ENCODE results near the gene NLRP13.
"Not testable (repeated sequence)": the region's sequence is repeated elsewhere in the genome, so short reads cannot be mapped to it uniquely, and the experiment has no call there.

Gene NLRP13, protein sequence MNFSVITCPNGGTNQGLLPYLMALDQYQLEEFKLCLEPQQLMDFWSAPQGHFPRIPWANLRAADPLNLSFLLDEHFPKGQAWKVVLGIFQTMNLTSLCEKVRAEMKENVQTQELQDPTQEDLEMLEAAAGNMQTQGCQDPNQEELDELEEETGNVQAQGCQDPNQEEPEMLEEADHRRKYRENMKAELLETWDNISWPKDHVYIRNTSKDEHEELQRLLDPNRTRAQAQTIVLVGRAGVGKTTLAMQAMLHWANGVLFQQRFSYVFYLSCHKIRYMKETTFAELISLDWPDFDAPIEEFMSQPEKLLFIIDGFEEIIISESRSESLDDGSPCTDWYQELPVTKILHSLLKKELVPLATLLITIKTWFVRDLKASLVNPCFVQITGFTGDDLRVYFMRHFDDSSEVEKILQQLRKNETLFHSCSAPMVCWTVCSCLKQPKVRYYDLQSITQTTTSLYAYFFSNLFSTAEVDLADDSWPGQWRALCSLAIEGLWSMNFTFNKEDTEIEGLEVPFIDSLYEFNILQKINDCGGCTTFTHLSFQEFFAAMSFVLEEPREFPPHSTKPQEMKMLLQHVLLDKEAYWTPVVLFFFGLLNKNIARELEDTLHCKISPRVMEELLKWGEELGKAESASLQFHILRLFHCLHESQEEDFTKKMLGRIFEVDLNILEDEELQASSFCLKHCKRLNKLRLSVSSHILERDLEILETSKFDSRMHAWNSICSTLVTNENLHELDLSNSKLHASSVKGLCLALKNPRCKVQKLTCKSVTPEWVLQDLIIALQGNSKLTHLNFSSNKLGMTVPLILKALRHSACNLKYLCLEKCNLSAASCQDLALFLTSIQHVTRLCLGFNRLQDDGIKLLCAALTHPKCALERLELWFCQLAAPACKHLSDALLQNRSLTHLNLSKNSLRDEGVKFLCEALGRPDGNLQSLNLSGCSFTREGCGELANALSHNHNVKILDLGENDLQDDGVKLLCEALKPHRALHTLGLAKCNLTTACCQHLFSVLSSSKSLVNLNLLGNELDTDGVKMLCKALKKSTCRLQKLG

DNA sequence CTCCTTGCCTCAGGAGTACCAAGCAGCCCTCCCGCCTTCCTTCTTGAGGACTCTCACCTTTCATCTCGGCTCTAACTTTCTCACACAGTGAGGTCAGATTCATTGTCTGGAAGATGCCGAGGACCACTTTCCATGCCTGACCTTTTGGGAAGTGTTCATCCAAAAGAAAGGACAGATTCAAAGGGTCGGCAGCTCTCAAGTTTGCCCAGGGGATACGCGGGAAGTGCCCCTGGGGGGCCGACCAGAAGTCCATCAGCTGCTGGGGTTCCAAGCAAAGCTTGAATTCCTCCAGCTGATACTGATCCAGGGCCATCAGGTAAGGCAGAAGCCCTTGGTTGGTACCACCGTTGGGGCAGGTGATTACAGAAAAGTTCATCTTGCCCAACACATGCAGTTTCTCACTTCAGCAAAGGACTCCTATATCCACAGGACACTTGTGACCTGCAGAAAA, at the start of gene NLRP13:
Gene NLRP13, minus strand, starts transcription at position 401 of the 451 bp plus-strand sequence. Its CDS starts 25 bp downstream, at position 376.
- DNase-seq (ENCODE audit: low read depth) = no peak

DNA sequence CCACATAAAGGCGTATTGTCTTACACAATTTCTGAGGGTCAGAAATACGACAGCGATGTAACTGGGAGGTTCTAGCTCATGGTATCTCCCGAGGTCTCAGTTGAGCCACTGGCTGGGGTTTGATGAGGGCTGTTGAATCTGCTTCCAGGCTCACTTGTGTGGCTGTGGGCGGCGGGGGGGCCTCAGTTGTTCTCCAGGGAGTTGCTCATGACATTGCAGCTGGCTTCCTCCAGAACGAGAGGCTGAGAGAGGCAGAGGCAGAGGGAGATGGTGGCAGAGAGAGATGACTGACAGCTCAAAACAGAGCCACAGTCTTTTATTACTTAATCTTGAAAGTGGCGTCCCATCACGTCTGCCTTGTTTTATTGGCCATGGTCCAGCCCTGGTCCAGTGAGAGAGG, 48.3 kb upstream of the NLRP13 start:
- DNase-seq (ENCODE audit: low read depth) = no peak

DNA sequence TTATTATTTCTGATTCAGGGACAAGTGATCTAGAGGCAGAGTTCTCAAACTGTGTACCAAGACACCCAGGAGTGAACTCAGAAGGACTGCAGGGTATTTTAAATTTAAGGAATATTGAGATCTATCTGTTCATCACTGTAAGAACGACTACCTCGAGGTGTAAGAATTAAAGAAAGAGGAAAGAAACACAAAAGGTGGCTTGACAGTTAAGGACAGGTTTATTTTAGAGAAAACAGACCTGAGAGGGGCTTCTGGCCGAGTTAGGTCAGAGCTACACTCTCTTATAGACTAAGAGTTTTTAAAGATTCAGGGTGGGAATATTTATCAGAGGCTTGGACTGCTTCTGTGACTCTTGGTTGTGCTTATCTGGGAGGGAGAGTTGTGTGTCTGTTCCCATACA, 41.8 kb upstream of the NLRP13 start:
- no peak for DNase-seq (ENCODE audit: low read depth)

DNA sequence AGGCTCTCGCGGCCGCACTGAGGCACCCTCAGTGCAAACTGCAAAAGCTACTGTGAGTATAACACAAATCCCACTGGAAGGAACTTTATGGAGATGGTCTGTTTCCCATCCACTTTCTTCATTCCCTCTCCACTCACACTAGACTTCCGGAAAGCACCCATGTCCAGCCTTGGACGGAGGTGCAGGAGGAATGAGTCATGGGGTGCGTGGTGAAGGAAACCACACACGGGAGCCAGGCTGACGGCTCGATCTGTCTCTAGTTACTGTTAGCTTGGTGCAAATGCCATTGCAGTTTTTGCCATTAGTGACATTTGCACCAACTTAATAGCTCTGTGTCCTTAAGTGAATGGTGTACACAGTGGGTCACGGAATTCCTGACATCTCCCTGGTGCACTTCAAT, 30.1 kb upstream of the NLRP13 start:
- no peak for DNase-seq (ENCODE audit: low read depth)

DNA sequence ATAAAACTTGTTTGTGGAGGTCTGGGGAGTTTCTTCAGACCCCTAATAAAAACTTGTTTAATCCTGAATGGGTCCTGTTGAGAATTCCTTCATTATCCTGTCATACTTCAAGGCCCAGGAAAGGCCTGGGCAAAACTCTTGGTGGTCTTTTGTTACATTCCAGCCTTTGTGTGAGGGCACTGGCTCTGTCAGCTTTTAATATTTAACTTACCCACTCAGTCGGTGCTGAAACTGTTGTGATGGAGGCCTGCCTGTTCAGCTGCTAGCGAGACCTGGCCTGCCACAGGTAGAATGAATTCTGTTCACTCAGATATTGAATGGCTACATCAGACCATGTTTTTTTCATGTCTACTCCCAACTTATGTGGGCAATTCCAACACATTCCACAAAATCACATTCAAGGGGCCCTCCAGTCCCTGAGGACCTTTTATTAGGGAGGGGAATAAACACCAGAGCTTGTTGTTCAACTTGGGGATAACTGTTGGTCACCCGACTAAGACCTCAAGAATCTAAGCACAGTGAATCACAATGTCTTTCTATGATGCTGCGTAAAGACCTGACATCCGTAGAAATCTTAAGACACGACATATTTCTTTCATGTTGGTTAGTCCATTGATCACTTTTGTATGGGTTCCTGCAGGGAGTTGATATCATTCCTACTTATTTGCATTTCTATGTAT, 28.0 kb upstream of the NLRP13 start:
- DNase-seq (ENCODE audit: low read depth) = no peak

DNA sequence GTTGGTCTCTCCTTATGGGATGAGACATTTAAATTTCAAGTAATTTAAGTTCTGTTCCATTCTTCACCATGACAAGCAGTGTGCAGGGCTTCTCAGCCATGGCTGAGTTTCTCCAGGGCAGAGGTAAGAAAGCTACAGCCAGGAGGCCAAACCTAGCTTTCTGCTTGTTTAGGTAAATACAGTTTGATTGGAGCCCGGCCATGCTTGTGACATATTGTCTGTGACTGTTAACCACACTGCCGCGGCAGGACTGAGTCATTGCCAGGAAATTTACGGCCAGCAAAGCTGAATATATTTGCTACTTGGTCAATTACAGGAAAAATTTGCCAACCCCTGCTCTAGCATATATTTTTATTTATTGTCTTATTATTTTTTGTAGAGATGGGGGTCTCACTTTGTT, 26.2 kb upstream of the NLRP13 start:
- no peak for DNase-seq (ENCODE audit: low read depth)

DNA sequence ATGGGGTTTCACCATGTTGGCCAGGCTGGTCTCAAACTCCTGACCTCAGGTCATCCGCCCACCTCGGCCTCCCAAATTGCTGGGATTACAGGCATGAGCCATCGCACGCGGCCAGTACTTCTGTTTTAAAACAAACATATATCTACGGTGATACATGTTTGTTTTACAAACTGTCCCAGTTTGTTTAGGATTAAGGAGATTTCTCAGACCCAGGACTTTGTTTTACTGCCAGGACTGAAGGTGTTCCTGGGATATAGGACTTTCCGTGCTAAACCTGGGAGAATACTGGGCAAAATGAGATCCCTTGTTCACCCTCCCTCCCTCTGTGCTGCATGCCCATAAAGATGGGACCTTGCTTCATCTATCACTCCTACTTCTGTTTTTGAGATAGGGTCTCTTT, 24.3 kb upstream of the NLRP13 start:
- DNase-seq (ENCODE audit: low read depth) = no peak

DNA sequence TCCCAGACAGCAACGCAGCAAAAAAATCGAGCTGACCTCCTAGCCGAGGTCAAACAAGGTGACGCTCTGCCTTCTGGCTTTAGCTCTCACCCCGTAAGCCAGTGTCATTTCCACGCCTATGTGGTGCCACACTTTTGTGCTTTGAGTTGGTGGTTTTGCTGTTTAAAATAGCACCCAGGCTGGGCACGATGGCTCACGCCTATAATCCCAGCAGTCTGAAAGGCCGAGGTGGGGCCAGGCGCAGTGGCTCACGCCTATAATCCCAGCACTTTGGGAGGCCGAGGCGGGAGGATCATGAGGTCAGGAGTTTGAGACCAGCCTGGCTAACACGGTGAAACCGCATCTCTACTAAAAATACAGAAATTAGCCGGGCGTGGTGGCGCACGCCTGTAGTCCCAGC, 18.4 kb upstream of the NLRP13 start:
- not testable (repeated sequence) for DNase-seq (ENCODE audit: low read depth)

DNA sequence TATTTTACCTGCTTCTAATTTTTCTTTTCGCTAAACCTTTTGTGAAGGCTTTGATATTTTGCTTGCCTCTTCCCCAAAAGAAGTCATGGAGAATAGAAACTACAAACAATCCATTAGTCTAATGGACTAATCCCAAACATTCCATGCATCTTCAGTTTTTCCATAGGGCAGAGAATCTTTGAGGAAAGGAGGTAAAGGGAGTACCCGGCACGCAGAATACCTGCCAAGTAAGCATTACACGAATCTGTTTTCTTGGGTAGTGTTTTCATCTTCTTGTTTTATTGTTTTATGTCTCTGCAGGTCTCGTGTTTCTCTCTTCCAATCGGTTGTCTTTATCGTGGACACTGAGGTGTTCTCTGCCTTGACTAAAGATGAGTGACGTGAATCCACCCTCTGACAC, 15.4 kb upstream of the NLRP13 start, which contains the start of gene NLRP8:
Gene NLRP8, plus strand, starts transcription at position 301 of the 400 bp plus-strand sequence.
- DNase-seq (ENCODE audit: low read depth) = no peak

DNA sequence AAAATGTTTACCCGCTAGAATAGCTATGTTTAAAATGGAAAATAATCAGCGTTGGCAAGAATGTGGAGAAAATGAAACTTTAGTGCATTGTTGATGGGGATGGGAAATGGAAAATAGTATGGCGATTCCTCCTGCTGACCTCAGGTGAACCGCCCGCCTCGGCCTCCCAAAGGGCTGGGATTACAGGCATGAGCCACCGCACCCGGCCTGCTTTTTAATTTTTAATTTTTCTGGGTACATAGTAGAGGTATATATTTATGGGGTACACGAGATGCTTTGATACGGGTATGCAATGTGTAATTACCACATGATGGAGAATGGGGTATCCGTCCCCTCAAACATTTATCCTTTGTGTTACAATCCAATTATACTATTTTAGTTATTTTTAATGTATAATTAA, 8.2 kb upstream of the NLRP13 start:
- no peak for DNase-seq (ENCODE audit: low read depth)

DNA sequence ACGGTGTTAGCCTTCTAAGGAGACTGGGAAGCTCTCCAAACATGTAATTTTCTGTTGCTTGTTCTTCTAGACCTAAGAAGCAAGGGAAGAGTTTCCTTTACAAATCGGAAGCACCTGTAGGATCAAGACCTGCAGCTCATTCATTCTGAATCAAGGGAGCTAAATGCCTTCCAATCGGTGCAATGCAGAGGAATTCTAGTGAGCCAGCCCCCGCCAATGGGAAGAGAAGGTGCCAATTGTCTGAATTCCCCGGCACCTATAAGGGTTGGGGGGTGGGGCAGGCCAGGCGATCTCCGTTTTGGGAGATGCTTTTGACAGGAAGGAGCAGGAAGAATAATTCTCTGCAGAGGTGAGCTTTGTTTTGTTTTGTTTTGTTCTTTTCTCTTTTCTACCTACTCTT, 7.1 kb upstream of the NLRP13 start:
- DNase-seq (ENCODE audit: low read depth) = no peak

DNA sequence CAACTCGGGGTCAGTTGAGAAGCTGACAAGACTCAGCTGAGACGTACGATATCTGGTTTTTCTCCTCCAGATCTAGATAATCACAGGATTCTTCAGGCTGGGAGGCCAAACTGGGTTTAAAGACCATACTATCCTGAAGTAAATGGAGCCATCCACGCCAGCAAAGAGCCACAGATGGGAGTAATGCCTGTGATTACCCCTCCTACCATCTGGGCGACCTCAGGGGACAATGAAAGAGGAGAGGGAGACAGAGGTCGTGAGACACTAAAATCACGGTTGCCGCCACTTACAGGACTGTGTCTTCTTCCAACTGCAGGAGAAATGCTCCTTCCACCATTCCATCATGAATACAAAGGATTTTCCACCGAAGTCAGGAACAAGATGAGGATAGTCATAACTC, 3.1 kb upstream of the NLRP13 start:
- DNase-seq (ENCODE audit: low read depth) = no peak

DNA sequence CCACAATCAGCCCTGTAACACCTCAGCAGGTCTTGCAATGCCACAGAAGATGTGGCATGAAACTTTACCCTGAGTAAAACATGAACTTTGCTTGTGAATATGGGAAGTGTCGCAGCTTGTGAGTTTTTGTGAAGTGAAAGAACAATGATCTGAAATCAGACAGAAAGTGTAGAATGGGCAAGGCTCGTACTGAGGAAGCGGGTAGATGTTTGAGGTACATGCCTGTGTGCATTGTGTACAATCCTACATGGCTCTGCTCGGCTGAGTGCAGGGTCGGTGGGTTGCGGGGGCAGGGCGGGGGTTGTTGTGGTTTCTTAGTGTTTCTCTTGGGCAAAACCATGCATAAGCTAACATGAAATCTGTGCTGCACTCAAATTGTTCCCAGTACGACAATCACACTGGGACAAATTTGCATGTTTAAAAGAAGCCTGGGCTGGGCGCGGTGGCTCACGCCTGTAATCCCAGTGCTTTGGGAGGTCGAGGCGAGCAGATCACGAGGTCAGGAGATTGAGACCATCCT, 1.1 kb downstream of the NLRP13 start:
- no peak for DNase-seq (ENCODE audit: low read depth)

DNA sequence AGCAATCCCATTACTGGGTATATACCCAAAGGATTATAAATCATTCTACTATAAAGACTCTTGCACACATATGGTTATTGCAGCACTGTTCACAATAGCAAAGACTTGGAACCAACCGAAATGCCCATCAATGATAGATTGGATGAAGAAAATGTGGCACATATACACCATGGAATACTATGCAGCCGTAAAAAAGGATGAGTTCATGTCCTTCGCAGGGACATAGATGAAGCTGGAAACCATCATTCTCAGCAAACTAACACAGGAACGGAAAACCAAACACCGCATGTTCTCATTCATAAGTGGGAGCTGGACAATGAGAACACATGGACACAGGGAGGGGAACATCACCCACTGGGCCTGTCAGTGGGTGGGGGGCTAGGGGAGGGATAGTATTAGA, 2.9 kb downstream of the NLRP13 start:
- not testable (repeated sequence) for DNase-seq (ENCODE audit: low read depth)

DNA sequence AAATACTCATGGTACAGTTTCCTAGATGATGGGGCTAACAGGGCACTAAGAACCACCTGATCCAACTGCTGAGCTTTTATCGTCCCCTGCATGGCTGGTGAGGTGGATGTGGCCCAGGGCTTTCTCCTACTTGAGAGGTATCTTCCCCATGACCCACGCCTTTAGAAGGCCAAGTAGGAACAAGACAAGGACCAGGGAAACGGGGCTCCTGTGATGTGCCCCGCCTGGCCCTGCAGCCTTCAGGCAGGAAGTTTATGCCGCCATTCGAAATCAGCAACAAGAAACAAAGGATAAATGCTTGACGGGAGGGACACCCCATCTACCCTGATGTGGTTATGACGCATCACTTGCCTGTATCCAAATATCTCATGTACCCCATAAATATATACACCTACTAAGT, 4.1 kb downstream of the NLRP13 start:
- DNase-seq (ENCODE audit: low read depth) = no peak

DNA sequence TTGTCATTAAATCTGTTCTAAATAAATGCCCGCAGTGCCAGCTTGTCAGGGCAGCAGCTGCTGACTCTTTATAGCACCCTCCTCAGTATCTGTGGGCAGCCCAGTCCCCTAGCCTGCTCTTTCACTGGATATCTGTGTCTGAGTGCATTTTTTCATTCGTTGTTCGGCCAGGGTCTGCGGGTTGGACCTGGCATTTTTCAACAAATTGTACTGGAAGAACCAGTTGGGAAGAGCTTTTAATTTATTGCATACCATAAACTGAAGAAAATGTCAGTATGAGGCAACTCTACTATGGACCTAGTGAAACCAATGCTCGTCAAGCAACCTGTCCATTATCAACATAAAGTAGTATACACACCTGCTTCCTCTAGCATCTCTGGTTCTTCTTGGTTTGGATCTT, 8.6 kb downstream of the NLRP13 start:
- DNase-seq (ENCODE audit: low read depth) = no peak

DNA sequence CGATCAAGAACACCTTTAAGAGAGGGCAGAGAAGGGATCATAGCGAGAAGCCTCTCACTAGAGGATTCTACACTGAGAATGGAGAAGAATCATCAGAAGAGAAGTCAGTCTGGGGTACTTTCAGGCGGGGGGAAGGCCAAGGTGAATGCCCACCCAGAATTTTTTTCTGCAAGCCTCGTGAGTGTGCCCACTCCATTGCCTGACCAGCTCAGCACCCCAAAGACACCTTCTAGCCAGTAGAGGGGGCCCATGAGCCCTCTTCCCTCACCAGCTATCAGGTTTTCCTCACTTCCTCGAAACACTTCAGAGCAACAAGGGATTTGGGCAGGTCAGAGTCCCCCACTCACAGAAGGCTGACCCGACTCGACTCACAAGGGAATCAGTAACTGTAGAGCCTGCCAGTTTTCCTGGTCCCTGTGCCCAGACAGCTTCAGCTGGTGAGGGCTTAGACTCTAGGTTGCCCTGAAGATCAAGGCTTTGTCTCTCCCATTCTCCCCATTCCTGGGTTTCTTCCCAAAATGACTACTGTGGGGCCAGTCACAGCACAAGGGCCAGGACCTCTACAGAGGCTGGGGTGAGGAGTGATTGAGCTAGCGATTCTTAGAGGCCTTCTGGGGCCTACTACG, 18.4 kb downstream of the NLRP13 start:
- DNase-seq (ENCODE audit: low read depth) = no peak

DNA sequence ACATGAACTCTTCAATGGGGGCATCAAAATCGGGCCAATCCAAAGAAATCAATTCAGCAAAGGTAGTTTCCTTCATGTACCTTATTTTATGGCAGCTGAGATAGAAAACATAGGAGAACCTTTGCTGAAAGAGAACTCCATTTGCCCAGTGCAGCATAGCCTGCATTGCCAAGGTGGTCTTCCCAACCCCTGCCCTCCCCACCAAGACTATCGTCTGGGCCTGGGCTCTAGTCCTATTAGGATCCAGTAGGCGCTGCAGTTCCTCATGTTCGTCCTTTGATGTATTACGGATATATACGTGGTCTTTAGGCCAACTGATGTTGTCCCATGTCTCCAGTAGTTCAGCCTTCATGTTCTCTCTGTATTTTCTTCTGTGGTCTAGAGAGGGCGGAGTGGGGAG, 19.2 kb downstream of the NLRP13 start:
- no peak for DNase-seq (ENCODE audit: low read depth)

DNA sequence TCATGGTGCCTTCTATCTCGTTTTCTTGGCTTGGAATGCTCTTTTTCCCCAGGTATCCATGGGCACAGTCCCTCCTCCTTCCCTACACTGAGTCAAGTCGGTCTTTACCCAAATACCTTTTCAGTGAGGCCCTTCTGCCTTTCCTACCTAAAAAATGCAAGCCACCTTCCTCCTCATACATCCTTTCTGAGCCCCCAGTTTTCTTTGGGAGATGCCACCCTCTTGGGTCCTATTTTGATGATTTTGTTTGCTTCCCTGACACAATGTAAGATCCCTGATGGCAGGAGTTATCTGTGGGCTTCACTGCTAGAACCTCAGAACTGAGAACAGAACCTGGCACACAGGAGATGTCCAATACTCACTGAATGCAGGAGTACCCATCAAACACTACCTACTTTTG, 22.3 kb downstream of the NLRP13 start:
- no peak for DNase-seq (ENCODE audit: low read depth)

DNA sequence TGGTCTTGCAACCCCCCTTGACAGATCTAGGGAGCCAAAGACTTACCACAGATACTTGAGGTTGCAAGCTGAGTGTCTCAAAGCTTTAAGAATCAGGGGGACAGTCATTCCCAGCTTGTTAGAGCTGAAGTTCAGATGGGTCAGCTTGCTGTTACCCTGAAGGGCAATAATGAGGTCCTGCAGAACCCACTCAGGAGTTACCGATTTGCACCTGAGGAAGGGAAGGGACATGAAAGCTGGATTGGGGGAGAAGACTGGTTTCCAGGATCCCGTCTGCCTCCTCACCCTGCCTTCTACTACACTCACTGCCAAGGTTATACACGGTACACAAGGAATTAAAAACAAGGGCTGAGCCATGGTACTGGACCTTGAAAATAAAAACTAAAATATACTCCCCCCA, 24.4 kb downstream of the NLRP13 start:
- no peak for DNase-seq (ENCODE audit: low read depth)

DNA sequence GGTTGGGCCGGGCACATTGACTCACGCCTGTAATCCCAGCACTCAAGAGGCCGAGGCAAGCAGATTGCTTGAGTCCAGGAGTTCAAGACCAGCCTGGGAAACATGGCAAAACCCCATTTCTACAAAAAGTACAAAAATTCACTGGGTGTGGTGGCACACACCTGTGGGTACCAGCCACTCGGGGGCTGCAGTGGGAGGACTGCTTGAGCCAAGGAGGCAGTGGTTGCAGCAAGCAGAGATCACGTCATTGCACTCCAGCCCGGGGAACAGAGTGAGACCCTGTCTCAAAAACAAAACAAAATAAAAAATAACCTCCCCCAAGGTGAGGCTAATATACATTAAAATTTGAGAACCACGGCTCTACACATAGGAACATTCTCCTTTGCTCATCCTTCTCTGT, 24.9 kb downstream of the NLRP13 start:
- no peak for DNase-seq (ENCODE audit: low read depth)

All from activated T-helper 9 cell treated with anti-CD3 and anti-CD28 coated beads, Interleukin-2, amount 50 U/mL, for 16 hours (primary cell).